Measurements from ENCODE around the gene DUOX1.
"Not testable (repeated sequence)": the region's sequence is repeated elsewhere in the genome, so short reads cannot be mapped to it uniquely, and the experiment has no call there.

The DUOX1 gene

GRCh38 chr15:45121706-45122417 lies 7.9 kb upstream of the DUOX1 start:
- DNase-seq (ENCODE audit: low read depth): no peak

DNA sequence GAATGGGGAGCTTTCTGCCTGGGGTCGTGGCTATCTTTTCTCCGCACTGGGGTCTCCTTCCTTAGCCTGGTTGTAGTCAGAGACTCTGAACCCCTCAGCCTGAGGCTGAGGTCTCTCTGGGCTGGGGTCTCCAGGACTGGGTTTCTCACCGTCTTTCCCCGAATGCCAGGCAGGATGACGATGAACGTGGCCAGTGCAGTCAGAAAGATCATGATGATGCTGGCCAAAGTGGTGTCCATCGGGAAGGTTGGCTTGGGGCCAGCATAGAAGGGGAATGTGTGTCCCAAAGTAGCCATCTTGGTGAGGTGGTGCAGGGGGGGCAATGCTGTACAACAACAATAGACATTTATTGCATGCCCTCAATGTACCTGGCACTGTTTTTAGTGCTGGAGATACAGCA lies 7.1 kb upstream of the DUOX1 start:
- no peak for DNase-seq (ENCODE audit: low read depth)

DNA sequence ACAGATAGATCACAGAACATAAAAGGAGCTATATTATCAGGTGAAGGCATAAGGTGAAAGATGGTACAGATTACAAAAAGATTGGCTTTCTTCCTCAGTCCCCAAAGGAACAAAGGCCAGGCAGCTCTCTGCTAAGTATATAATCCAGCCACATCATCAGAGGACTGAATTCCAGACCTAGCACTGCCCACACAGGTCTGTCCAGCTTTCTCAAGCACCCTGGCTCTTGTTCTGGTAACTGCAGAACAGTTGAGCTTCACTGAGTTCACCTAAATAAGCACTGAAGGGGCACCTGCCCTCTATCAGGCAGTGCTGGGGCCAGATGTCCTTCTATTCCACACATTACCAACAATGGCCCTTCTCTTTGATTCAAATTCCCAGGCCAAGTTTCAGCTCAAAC lies 6.4 kb upstream of the DUOX1 start:
- DNase-seq (ENCODE audit: low read depth): no peak

GRCh38 chr15:45126535-45127158 lies 3.1 kb upstream of the DUOX1 start:
- DNase-seq (ENCODE audit: low read depth): no peak

DNA sequence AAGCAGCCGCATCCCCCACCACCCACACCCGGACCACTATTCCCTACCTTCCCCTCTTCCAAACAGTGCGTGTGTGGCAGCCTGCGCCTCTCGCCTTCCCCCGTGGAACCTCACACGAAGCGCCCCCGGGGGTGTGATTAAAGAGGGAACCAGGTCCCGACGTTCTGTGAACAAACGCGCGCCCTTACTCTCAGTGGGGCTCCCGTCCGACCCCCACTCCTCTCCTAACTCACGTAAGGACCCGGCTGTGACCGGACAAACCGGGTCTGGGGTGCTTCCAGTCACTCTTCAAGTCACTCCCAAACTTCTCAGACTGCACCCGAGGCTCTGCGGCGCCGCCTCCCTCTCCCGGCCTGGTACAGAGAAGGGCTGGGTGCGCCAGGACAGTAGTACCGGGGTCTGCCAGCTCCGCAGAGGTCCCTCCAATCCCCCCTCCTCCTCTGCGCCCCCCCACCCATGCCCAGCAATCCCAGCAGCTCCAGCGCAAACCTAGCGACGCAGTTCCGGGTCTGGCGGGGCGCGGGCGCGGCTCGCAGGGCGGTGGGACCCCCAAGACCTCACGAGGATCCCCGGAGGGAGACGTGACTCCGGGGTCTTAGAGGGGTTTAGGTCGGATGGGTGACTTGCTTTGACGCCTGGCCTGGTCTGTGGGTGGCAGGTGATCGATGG lies 689 bp upstream of the DUOX1 start:
- DNase-seq (ENCODE audit: low read depth): no peak

GRCh38 chr15:45130291-45131000 lies 652 bp downstream of the DUOX1 start:
- no peak for DNase-seq (ENCODE audit: low read depth)

DNA sequence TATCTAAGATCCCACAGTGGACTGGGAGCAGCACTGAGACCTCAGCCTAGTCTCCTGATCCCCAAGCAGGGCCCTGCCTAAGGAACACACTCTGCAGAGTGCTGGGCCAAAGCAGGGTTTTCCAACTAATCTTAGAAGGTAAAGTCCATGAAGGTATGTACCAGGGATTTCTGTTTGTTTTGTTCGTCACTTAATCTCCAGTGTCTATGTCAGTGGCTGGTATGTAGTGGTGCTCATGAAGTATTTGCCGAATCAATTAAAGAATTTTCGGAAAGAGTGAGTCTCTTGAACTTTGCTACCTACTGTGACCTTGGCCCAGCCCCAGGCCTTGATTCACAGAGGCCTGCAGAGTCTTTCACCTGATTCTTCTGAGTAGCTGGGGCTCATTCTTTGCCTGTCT lies 1.7 kb downstream of the DUOX1 start:
- DNase-seq (ENCODE audit: low read depth): no peak

GRCh38 chr15:45132844-45133560 lies 3.2 kb downstream of the DUOX1 start:
- DNase-seq (ENCODE audit: low read depth): no peak

DNA sequence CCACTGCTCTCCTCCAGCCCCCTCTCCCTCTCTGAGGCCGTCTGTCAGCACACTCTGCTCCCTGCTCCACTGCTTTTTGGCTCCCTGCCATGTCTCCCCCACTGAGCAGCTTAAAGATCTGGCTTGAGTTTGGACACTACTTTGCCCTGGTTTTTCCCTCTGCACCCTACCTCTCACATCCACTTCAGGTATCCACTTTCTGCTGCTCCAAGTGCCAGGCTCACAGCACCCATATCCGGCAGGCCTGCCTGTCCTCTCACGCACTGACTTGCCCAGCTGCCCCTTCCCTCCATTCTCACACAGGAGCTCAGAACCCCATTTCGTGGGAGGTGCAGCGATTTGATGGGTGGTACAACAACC lies 3.7 kb downstream of the DUOX1 start:
- DNase-seq (ENCODE audit: low read depth): no peak

DNA sequence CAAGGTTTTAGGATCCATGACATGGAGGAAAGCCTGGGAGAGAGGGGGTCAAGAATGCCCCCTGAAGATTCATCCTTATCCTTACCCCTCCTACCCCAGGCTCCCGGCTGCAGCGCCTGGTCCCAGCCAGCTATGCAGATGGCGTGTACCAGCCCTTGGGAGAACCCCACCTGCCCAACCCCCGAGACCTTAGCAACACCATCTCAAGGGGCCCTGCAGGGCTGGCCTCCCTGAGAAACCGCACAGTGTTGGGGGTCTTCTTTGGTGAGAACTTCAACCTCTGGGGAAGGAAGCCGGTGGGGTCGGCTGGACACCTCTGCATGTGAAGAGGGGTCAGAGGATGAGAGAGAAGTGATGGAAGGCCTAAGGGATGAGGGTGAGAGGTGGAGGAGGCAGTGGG lies 4.3 kb downstream of the DUOX1 start:
- DNase-seq (ENCODE audit: low read depth): no peak

- no peak for DNase-seq (ENCODE audit: low read depth)
Measured at GRCh38 chr15:45134682-45135604, 5.1 kb downstream of the DUOX1 start.

- not testable (repeated sequence) for DNase-seq (ENCODE audit: low read depth)
Measured at GRCh38 chr15:45135705-45136377, 6.0 kb downstream of the DUOX1 start.

- no peak for DNase-seq (ENCODE audit: low read depth)
Measured at GRCh38 chr15:45136378-45136764, 6.6 kb downstream of the DUOX1 start.

DNA sequence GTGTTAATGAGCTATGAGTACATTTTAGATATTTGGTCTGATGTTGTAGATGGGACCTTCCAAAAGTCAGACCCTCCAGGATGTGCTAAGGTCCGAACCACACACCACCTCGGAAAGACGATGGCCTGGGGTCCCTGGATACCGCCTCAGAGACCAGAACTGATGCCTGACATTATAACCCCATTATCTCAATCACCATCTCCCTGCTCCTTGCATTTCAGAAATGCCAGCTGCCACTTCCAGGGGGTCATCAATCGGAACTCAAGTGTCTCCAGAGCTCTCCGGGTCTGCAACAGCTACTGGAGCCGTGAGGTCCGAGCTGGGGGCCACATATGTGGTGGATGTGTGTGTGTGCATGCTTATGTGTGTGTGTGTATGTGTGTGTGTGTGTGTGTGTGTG lies 7.9 kb downstream of the DUOX1 start:
- DNase-seq (ENCODE audit: low read depth): no peak

DNA sequence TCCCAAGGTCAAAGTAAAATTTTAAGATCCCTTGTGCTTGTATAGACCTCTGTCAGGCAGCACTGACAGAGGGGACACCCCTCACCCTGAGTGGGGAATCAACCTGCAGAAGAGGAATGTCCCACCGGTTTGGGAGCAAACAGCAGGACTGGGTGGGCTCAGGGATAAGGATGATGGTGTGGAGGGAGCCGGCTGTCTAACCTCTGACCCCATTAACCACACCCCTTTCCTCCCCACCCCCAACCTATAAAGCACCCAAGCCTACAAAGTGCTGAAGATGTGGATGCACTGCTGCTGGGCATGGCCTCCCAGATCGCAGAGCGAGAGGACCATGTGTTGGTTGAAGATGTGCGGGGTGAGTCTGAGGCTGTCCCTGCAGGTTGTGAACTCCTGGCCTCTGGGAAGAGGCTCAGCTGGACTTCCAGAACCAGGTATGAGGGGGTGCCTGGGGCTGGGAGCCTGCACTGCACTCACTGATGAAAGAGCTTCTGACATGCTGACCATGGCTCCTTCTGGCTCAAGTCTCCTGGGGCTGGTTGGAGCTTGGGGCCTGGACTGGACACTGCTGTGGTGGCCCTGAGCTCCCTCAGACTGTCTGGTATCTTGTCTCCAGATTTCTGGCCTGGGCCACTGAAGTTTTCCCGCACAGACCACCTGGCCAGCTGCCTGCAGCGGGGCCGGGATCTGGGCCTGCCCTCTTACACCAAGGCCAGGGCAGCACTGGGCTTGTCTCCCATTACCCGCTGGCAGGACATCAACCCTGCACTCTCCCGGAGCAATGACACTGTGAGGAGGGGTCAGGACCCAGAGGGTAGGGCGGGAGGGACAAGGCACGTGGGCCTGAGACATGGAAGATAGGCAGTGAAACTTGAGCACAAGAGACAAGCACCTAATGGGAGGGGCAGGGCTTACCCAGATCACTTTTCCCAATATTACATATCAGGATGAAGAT lies 9.3 kb downstream of the DUOX1 start:
- DNase-seq (ENCODE audit: low read depth): no peak

- no peak for DNase-seq (ENCODE audit: low read depth)
Measured at GRCh38 chr15:45139770-45140169, 10.0 kb downstream of the DUOX1 start.

DNA sequence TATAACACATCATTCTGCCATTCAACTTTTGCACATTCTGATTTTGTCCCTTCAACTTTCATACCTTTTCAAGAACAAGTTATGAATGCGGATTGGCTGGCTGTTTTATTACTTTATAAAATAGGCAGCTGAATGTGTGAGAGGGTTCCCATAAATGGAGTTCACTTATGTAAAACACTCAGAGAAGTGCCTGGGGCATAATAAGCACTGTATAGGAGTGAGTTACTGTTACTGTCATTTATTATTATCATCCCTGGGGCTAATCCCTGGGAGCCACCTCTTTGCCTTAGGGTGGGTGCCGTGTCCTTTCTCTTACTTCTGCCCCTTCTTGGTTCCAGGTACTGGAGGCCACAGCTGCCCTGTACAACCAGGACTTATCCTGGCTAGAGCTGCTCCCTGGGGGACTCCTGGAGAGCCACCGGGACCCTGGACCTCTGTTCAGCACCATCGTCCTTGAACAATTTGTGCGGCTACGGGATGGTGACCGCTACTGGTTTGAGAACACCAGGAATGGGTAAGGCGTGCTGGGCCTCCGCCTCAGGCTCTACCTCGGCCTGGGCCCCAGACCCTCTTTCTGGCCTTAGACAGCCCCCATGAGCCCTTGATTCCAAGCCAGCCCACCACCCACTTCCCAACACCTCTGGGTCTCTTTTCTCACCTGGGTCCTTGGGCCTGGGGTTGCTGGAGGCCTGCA lies 10.9 kb downstream of the DUOX1 start:
- DNase-seq (ENCODE audit: low read depth): no peak

DNA sequence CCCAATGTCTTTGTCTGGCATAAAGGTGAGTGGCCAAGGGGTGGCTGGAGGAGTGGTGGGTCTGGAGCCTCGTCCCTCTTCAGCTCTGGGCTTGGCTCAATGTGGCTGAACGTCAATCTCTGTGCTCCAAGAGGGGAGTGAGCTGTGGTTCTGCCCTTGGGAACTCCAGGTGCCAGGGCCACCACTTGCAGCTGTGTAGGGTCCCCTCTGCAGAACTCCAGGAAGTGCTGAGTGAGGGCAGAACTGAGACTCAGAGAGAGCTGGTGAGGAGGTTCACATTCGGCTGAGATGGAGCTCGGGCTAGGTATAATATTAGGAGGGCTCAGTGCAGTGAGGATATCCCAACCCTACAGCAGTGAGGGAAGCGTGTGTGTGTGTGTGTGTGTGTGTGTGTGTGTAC lies 11.6 kb downstream of the DUOX1 start:
- DNase-seq (ENCODE audit: low read depth): no peak

DNA sequence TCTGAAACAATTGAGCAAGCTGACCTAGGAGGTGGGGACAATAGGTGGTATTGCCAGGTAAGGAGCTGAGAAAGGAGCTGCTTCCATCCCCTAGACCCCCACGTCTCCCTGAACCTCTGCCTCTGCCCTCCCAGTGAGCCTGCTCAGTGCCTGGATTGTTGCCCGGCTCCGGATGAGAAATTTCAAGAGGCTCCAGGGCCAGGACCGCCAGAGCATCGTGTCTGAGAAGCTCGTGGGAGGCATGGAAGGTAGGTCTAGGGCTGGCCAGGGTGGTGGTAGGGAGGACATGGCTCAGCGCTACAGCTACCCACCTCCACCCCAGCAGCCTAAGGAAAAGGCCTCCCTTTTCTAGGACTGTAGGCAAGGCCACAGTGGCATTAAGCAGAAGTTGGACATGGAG lies 13.3 kb downstream of the DUOX1 start:
- no peak for DNase-seq (ENCODE audit: low read depth)
